GM12872 (cell line): ENCODE results near the gene RANBP3.

Experiments used
- TF ChIP-seq, protein P1 (sequence below): IDR thresholded peaks from 3 replicates; pipeline ENCODE4 v1.5.1; 2011; ENCODE audit warnings: low read depth, mild to moderate bottlenecking, low read length, moderate library complexity; ENCODE audit not compliant: insufficient read depth

The RANBP3 gene

GRCh38 chr19:5931251-5931650 lies 46.7 kb downstream of the RANBP3 start:
- TF ChIP-seq, protein P1, sequence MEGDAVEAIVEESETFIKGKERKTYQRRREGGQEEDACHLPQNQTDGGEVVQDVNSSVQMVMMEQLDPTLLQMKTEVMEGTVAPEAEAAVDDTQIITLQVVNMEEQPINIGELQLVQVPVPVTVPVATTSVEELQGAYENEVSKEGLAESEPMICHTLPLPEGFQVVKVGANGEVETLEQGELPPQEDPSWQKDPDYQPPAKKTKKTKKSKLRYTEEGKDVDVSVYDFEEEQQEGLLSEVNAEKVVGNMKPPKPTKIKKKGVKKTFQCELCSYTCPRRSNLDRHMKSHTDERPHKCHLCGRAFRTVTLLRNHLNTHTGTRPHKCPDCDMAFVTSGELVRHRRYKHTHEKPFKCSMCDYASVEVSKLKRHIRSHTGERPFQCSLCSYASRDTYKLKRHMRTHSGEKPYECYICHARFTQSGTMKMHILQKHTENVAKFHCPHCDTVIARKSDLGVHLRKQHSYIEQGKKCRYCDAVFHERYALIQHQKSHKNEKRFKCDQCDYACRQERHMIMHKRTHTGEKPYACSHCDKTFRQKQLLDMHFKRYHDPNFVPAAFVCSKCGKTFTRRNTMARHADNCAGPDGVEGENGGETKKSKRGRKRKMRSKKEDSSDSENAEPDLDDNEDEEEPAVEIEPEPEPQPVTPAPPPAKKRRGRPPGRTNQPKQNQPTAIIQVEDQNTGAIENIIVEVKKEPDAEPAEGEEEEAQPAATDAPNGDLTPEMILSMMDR = no peak

DNA sequence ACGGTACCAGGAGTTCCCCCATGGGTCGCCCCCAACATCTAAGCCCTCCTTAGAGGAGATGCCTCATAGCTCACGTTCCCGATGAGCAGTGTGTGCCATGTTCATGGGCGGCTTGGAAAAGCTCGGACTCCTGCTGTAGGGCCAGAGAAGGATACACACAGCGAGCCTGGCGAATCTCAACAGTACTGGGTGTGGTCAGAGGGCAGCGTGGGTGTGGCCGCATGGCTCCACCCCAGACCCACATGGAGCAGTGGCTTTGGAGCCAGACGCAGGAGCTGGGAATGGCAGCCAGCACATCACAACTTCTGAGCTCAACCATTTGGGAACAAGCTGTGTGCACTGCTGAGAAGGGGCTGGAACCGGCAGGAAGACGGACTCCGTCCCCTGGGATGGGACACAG lies 48.3 kb downstream of the RANBP3 start:
- TF ChIP-seq, protein P1 = no peak

DNA sequence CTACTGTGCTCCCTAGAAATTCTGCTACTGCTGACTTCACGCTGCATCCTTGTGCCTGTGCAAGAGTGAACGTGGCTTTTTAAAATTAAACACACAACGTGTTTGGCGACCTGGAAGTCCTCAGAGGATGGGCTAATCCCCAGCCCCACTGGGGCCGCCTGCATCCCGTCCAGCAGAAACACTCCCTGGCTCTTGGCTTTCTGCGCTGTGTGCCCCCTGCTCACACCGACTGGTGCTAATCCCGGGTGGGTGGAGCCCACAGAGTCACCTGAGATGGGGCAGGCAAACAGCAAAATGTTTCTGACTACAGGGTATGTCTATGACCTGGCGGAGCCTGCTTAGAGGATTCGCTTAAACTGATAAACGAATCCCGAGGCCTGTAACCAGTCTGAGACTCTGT lies 48.8 kb downstream of the RANBP3 start:
- TF ChIP-seq, protein P1 = no peak

DNA sequence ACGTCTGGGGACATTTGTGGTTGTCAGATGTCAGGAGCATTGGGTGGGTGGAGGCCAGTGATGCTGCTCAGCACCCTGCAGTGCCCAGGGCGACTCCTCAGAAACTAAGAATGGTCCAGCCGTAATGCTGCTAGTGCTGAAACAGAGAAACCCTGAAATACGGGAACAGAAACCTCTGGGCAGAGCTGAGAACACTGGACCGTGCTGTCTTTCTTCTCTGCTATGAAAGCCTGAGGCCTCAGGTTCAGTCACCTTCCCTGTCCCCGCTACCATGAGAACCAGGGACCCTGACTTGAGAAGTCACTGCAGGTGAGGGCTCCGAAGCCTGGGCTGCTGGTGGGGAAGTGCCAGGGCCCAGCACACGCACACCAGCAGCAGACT lies 50.5 kb downstream of the RANBP3 start:
- TF ChIP-seq, protein P1 = no peak

GRCh38 chr19:5926641-5927440 lies 51.1 kb downstream of the RANBP3 start:
- TF ChIP-seq, protein P1 = no peak

- TF ChIP-seq, protein P1 = no peak
Measured at GRCh38 chr19:5925830-5926427, 52.0 kb downstream of the RANBP3 start.

DNA sequence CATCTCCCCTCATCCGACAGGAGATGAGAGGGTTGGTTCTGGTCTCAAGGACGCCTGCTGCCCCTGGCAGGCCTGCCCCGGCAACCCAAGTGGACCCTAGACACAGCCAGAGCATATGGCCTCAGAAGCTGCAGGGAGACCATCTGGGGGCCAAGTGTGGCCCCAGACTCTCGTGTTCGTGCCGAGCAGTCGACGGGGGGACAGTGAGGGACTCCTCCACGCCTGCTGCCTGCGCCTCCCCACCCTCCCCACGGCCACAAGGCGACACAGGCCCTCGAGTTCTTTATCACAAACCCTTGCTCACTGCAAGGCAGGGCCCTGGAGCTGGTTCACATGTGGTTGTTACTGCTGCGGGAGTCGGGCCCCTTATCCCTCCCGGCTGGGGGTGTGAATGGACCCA lies 54.6 kb downstream of the RANBP3 start:
- TF ChIP-seq, protein P1 = no peak
